Peyer's patch (tissue), 4 donors: ENCODE measurements around the gene UBE2QL1.

Experiments
- CTCF ChIP-seq, 6 experiments: fragments of 450-650 bp in 4 of 6; fragments of 200-600 bp in 2 of 6; sonication (generic) in 1 of 6; IDR thresholded peaks; one replicate each; pipeline ENCODE4 v1.5.1; 2017 to 2019; ENCODE audit warnings: antibody characterized with exemption in 6 of 6, mild to moderate bottlenecking in 3 of 6, moderate library complexity in 1 of 6
- POLR2A ChIP-seq, 2 donors: fragments of 450-650 bp; IDR thresholded peaks; one replicate each; pipeline ENCODE4 v1.5.1; 2017; ENCODE audit warnings: antibody characterized with exemption in 2 of 2, mild to moderate bottlenecking in 2 of 2, moderate library complexity in 2 of 2

GRCh38 chr5:6486074-6486473, 37.4 kb downstream of the UBE2QL1 start:
- TF ChIP-seq CTCF (IDR thresholded peaks at IDR 0.05) (no peak), POLR2A (IDR thresholded peaks at IDR 0.05) (no peak)
